HG02588 (cell line): Measurements from ENCODE around the gene TREML4.

Experiments used
- ATAC-seq: cut with Tn5 transposase; IDR thresholded peaks from one replicate; pipeline ENCODE4 v1.9.1; 2021; ENCODE audit warnings: mild to moderate bottlenecking, moderate library complexity; ENCODE audit not compliant: unreplicated experiment

TREML4 gene

DNA sequence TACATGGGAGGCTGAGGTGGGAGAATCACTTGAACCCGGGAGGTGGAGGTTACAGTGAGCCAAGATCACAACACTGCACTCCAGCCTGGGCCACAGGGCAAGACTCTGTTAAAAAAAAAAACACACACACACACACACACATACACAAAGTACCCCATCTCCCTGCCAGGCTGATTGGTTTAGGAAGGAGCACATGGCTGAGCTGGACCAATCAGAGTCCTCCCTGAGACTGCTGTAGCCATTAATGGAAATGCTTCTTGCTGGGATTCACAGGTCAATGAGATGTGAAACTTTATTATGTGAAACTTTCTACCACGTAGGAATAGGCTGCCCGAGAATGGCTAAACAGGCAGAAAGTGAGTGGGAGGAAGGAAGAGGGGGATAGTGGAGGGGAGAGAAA is 55.5 kb downstream of the TREML4 start:
- no peak for ATAC-seq

DNA sequence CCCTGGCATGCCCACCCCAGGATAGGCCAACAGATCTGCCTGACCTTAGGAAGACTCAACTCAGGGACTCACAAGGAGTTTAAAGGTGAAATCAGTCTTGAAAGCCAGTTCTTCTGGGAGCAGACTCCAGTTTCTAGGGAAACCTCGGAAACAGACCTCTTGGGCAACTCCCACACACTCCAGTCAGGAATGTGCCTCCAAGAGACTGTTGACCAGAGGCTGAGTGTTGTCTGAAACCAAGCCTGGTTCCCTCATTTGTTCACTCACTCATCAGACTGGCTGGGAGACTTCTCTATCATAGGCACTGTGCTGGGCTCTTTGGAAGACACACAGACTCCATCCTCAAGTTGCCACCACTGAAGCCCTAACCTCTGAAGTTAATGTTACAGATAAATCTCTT is 56.6 kb downstream of the TREML4 start:
- no peak for ATAC-seq

- ATAC-seq = no peak
Measured at GRCh38 chr6:41286544-41287346, 58.6 kb downstream of the TREML4 start, which contains the start of gene TREM1. Gene TREM1, minus strand, starts transcription at chr6:41286682. Its CDS starts 27 bp downstream, at chr6:41286655.

- no peak for ATAC-seq
Measured at GRCh38 chr6:41288030-41288753, 60.0 kb downstream of the TREML4 start.
